ENCODE measurements around the gene SLC39A11. TPM values are rescaled to one million over a fixed set of nuclear protein-coding genes. Genes with fewer than 3 reads are reported as not detected.

Gene SLC39A11
- total RNA-seq, 2 donors from 2014 or later: 18.1 to 20.1 TPM

DNA sequence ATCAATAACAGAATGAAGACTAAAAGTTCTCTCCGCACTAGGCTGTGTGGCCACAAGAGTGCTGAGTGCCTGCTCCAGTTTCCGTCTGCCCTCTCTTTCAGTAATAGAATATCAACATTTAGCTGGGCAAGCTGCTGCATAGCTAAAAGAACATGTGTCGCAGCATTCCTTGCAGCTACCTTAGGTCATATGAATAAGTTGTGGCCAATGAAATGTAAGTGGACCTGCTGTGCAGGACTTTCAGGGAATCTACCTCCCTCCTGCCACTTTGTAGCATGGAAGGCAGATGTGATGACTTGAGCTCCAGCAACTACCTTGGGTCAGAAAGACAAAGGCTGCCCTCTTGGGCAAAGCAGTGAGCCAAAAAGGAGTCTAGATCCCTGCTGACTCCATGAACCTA is 25.4 kb downstream of the SLC39A11 start:
- H3K9me3 Mint-ChIP-seq: peaks cover 3% of the 10 kb centered on the region
- no peak overlapping the region for H3K27ac ChIP-seq (ENCODE audit: low read depth, low read length)
- TF ChIP-seq, protein P1, sequence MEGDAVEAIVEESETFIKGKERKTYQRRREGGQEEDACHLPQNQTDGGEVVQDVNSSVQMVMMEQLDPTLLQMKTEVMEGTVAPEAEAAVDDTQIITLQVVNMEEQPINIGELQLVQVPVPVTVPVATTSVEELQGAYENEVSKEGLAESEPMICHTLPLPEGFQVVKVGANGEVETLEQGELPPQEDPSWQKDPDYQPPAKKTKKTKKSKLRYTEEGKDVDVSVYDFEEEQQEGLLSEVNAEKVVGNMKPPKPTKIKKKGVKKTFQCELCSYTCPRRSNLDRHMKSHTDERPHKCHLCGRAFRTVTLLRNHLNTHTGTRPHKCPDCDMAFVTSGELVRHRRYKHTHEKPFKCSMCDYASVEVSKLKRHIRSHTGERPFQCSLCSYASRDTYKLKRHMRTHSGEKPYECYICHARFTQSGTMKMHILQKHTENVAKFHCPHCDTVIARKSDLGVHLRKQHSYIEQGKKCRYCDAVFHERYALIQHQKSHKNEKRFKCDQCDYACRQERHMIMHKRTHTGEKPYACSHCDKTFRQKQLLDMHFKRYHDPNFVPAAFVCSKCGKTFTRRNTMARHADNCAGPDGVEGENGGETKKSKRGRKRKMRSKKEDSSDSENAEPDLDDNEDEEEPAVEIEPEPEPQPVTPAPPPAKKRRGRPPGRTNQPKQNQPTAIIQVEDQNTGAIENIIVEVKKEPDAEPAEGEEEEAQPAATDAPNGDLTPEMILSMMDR (conservative IDR thresholded peaks at IDR 0.05): no peak
- H3K4me1 ChIP-seq (ENCODE audit: control insufficient read depth, insufficient read depth, low read length): no peaks in the 10 kb centered on the region
- no peaks in the 10 kb centered on the region for H3K4me1 Mint-ChIP-seq
- H3K27me3 Mint-ChIP-seq (ENCODE audit: insufficient read depth): no peaks in the 10 kb centered on the region
- no peak overlapping the region for H3K9ac ChIP-seq (ENCODE audit: extremely low read depth, low read length, poor library complexity, severe bottlenecking)
- no peak overlapping the region for H3K27ac Mint-ChIP-seq
- DNase-seq: no peak
- peaks cover 6% of the 10 kb centered on the region for H3K36me3 Mint-ChIP-seq (ENCODE audit: low read depth)
- no peak overlapping the region for H3K4me3 Mint-ChIP-seq
- WGBS, 2 experiments (ENCODE audit: insufficient coverage in 1 of 2, insufficient read length in 1 of 2): 90 to 100% methylated on average over 3 of the region's 3 CpGs
- H3K9me3 ChIP-seq (ENCODE audit: control insufficient read depth, low read length): no peaks in the 10 kb centered on the region
- no peaks in the 10 kb centered on the region for H3K36me3 ChIP-seq (ENCODE audit: control insufficient read depth, insufficient read depth, low read length)
- no peak overlapping the region for H3K4me3 ChIP-seq (ENCODE audit: low read length)
- H3K27me3 ChIP-seq (ENCODE audit: control insufficient read depth, insufficient read depth, low read length, poor library complexity, severe bottlenecking): no peaks in the 10 kb centered on the region

DNA sequence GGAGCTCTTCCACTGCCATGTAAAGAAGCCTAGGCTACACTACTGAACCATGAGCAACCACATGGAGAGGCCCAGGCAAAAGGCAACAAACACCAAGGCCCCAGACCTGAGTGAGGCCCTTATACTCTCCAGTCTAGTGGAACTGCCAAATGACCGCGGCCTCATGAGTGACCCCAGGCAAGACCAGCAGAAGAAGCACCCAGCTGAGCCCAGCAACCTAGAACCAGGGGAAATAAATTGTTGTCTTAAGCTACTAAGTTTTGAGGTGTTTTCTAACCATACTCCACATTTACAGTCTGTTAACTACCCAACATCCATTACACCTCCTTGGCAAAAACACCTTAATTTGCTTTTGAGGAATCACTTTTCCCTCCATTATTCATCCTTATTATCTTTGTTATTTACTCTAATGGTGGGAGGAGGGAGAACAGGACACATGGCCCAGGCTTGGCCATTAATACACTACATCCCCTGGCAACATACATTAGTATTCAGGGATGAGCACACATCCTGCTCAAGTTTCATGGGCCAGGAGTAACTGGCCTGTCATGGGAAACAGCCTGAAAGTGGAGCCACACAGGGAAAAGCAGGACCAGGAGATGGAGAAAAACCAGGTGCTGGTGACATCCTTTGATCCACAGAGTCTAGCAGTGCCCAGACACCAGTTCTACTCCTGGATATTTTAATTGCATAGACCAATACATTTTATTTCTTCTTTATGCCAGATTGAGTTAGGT is 26.2 kb downstream of the SLC39A11 start:
- Mint-ChIP-seq H3K4me1 (no peaks in the 10 kb centered on the region), H3K4me3 (no peak overlapping the region), H3K27ac (no peak overlapping the region), H3K36me3 (ENCODE audit: low read depth) (peaks cover 3% of the 10 kb centered on the region), H3K9me3 (peaks cover 3% of the 10 kb centered on the region), H3K27me3 (ENCODE audit: insufficient read depth) (no peaks in the 10 kb centered on the region)
- TF ChIP-seq, protein P1 (conservative IDR thresholded peaks at IDR 0.05): no peak
- no peak for DNase-seq
- H3K4me3 ChIP-seq (ENCODE audit: low read length): no peak overlapping the region
- no peaks in the 10 kb centered on the region for H3K27me3 ChIP-seq (ENCODE audit: control insufficient read depth, insufficient read depth, low read length, poor library complexity, severe bottlenecking)
- H3K9ac ChIP-seq (ENCODE audit: extremely low read depth, low read length, poor library complexity, severe bottlenecking): no peak overlapping the region
- no peaks in the 10 kb centered on the region for H3K36me3 ChIP-seq (ENCODE audit: control insufficient read depth, insufficient read depth, low read length)
- H3K9me3 ChIP-seq (ENCODE audit: control insufficient read depth, low read length): no peaks in the 10 kb centered on the region
- H3K4me1 ChIP-seq (ENCODE audit: control insufficient read depth, insufficient read depth, low read length): no peaks in the 10 kb centered on the region
- 98 to 100% methylated on average over 2 of the region's 2 CpGs for WGBS, 2 experiments (ENCODE audit: insufficient coverage in 1 of 2, insufficient read length in 1 of 2)
- H3K27ac ChIP-seq (ENCODE audit: low read depth, low read length): no peak overlapping the region

DNA sequence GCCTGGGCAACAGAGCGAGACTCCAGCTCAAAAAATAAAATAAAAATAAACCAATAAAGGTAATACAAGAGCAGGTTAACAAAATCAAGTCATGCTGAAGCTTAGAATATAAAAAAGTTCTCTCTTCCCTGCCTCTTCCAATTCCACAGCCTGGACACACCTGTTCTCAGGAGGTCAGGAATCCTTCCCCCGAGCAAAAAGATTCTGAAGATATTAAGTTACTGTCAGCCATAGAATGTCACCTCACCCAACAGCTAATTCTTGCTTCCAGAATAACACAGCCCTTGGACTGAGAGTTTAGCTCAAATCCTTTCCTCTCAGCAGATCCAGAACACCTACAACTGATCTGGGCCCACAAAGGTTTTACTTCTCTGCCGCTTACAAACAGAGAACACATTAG is 27.1 kb downstream of the SLC39A11 start:
- Histone ChIP-seq H3K4me1 (ENCODE audit: control insufficient read depth, insufficient read depth, low read length) (no peaks in the 10 kb centered on the region), H3K9ac (ENCODE audit: extremely low read depth, low read length, poor library complexity, severe bottlenecking) (no peak overlapping the region), H3K36me3 (ENCODE audit: control insufficient read depth, insufficient read depth, low read length) (no peaks in the 10 kb centered on the region), H3K4me3 (ENCODE audit: low read length) (no peak overlapping the region), H3K27ac (ENCODE audit: low read depth, low read length) (no peak overlapping the region), H3K9me3 (ENCODE audit: control insufficient read depth, low read length) (no peaks in the 10 kb centered on the region), H3K27me3 (ENCODE audit: control insufficient read depth, insufficient read depth, low read length, poor library complexity, severe bottlenecking) (no peaks in the 10 kb centered on the region)
- WGBS, 2 experiments (ENCODE audit: insufficient coverage in 1 of 2, insufficient read length in 1 of 2): 88 to 94% methylated on average over 3 of the region's 3 CpGs
- no peak overlapping the region for H3K4me3 Mint-ChIP-seq
- H3K36me3 Mint-ChIP-seq (ENCODE audit: low read depth): no peaks in the 10 kb centered on the region
- no peak overlapping the region for H3K27ac Mint-ChIP-seq
- H3K27me3 Mint-ChIP-seq (ENCODE audit: insufficient read depth): no peaks in the 10 kb centered on the region
- no peaks in the 10 kb centered on the region for H3K9me3 Mint-ChIP-seq
- H3K4me1 Mint-ChIP-seq: no peaks in the 10 kb centered on the region
- TF ChIP-seq, protein P1 (conservative IDR thresholded peaks at IDR 0.05): no peak
- DNase-seq: no peak
